GM18502 (cell line): ENCODE measurements around the gene CDK2AP2.
A peak's percentile ranks its signal among the peaks of the same experiment; 100 is the strongest.
"Not testable (repeated sequence)": the region's sequence is repeated elsewhere in the genome, so short reads cannot be mapped to it uniquely, and the experiment has no call there.

Experiments used
- ATAC-seq: cut with Tn5 transposase; IDR thresholded peaks from one replicate; pipeline ENCODE4 v1.9.1; 2021; ENCODE audit warnings: mild to moderate bottlenecking; ENCODE audit not compliant: unreplicated experiment, poor library complexity

The CDK2AP2 gene

GRCh38 chr11:67507864-67508485, at the start of gene CDK2AP2:
Gene CDK2AP2, minus strand, starts transcription at chr11:67508162. Its CDS starts 80 bp downstream, at chr11:67508082.
- peak; percentile 73 for ATAC-seq

- ATAC-seq, result no peak
Observed at GRCh38 chr11:67556244-67556643, 48.3 kb upstream of the CDK2AP2 start.

GRCh38 chr11:67551697-67552096, 43.7 kb upstream of the CDK2AP2 start:
- ATAC-seq, result not testable (repeated sequence)

GRCh38 chr11:67551127-67551526, 43.2 kb upstream of the CDK2AP2 start:
- ATAC-seq, result no peak

GRCh38 chr11:67548555-67549110, 40.7 kb upstream of the CDK2AP2 start:
- no peak for ATAC-seq

GRCh38 chr11:67548112-67548511, 40.1 kb upstream of the CDK2AP2 start:
- not testable (repeated sequence) for ATAC-seq

GRCh38 chr11:67545280-67545679, 37.3 kb upstream of the CDK2AP2 start:
- ATAC-seq, result no peak

GRCh38 chr11:67544616-67545242, 36.8 kb upstream of the CDK2AP2 start:
- no peak for ATAC-seq

- no peak for ATAC-seq
Observed at GRCh38 chr11:67543585-67543984, 35.6 kb upstream of the CDK2AP2 start.

GRCh38 chr11:67542971-67543370, 35.0 kb upstream of the CDK2AP2 start:
- no peak for ATAC-seq

- ATAC-seq, result no peak
Observed at GRCh38 chr11:67542169-67542568, 34.2 kb upstream of the CDK2AP2 start.

GRCh38 chr11:67541198-67541597, 33.2 kb upstream of the CDK2AP2 start:
- ATAC-seq, result no peak

- no peak for ATAC-seq
Observed at GRCh38 chr11:67539550-67539949, 31.6 kb upstream of the CDK2AP2 start.

GRCh38 chr11:67538823-67539505, 31.0 kb upstream of the CDK2AP2 start:
- no peak for ATAC-seq

GRCh38 chr11:67538306-67538705, 30.3 kb upstream of the CDK2AP2 start:
- ATAC-seq, result no peak

- no peak for ATAC-seq
Observed at GRCh38 chr11:67535561-67535960, 27.6 kb upstream of the CDK2AP2 start.

- no peak for ATAC-seq
Observed at GRCh38 chr11:67534070-67534679, 26.2 kb upstream of the CDK2AP2 start.

GRCh38 chr11:67532889-67533288, 24.9 kb upstream of the CDK2AP2 start:
- ATAC-seq, result no peak

GRCh38 chr11:67530282-67530592, 22.3 kb upstream of the CDK2AP2 start:
- ATAC-seq, result no peak

GRCh38 chr11:67528376-67528775, 20.4 kb upstream of the CDK2AP2 start:
- ATAC-seq, result no peak
